Activated effector memory CD4-positive, alpha-beta T cell treated with anti-CD3 and anti-CD28 coated beads, Interleukin-2, amount 50 U/mL, for 16 hours (primary cell): ENCODE data around the gene ARSG.

Experiments used
- DNase-seq: peaks from one replicate; pipeline ENCODE4 v3.0.0-alpha.2; 2020

Gene ARSG

DNA sequence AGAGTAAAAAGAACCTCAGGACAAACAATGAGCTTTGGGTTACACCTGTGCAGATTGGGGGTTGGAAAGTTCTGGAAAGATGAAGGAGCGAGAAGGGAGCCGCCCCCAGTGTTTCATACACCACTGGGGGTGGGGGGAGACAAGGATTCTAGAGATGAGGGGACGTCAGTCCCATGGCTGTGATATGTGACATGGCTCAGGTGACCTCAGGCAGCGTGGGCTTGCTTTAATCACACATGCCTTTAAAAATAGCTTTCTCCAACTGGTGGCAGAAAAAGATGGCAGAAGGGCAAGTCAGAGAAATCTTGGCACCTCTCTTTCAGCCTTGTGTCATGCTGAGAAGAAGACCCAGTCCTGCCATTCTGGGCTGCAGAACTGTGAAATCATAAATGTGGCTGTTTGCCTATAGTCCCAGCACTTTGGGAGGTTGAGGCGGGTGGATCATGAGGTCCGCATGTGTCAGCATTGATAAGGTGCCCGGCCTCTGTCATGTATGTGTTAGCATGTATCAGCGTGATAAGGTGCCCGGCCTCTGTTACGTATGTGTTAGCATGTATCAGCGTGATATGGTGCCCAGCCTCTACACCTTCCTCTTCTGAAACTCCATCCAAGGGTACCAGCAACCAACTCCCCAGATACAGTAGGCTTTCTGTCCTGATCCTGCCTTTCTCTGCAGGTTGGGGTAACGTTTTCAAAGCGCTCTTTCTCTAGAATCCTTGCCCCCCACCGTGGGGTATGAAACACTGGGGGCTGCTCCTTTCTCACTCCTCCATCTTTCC lies 141.0 kb downstream of the ARSG start:
- no peak for DNase-seq

DNA sequence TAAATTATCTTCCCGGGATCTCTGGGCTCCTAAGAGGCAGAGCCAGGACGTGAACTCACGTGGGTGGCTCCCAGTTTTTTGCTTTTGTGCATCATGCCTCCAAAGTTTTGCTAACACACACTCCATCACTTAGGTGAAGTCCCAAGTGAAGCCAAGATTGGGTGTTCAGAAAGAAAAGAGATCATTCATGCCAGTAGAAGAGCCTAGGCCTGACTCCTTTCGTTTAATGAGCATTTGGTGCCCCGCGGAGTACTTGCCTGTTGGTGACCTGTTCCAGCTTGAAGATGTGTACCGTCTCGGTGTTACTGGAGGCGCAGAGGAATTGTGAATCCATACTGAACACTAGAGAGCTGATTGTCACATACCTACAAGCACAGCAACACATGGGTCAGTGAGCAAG lies 141.9 kb downstream of the ARSG start:
- no peak for DNase-seq

DNA sequence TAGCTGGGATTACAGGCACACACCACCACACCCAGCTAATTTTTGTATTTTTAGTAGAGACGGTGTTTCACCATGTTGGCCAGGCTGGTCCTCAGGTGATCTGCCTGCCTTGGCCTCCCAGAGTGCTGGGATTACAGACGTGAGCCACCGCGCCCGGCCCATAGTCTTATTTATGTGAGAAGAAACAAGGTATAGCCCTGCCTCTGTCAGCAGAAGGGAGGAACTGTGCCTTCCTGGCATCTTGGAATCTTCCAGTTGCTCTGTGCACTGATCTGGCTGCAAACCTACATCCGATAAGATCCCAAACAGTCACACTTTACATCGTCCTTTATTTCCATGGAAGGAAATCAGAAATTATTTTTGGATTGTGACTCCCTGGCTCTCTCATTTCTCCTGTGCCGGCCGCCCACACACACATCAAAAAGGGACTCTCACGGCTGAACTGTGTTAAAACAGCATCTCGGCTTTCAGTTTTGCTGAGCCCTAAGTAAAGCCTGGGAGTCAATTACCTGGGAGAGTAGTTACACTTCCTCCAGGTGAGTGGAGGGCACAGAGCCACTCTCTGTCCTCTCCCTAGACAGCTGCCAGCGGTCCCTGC lies 142.7 kb downstream of the ARSG start:
- DNase-seq: no peak

DNA sequence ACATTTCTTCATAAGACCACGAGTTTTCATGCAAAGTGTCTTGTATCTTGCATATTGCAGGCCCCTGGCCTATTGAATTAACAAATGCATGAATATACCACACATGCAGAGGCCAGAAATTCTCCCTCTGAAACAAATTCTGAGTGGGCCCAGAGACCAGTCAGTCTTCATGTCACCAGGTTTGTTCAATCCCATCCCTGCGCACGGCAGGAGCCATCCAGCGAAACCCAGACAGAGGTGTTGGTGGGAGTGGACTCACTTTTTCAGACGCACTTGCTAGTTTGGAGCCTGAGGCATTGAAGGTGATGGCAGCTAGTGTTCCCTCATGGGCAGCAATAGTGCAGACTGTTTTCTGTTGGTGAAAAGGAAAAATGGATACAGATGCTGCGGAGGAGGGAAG lies 144.1 kb downstream of the ARSG start:
- no peak for DNase-seq

DNA sequence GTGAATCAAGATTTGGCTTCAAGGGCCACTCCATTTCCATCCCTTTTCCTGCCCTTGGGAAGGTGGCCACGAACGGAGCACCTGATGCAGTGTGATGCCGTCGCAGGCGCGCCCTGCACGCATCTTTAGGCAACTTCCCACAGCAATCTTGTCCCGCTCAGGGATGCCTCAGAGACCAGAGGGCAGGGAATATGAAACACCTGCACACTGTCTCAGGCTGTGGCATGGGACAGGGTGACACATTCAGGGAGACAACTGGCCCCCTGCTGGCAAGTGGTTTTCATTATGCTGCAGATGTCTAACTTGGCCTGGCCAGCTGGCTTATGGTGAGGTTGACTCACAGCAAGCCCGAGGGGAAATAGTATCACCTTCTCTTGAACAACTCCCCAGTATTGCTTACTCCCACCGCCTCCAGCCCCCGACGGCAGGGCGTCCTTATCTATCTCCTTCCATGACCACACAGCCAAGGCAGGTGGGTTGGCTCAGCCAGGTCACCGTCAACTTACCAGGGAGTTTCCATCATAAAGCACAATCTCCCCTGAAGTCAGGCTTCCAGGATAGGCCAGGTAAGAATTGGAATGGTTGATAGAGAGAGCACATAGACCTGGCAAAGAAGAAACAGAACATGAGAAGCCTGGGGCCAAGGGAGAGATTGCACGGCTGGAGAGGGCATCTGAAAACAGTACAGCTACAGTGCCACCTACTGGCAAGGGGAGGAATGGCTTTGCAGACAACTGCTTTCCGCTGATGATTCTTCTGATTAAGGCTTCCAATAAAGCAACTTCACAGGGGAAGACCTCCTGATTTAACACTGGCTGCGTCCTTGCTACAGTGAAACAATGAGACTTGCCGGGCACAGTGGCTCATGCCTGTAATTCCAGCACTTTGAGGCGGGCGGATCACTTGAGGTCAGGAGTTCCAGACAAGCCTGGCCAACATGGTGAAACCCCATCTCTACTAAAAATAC lies 144.9 kb downstream of the ARSG start:
- DNase-seq: peak; percentile 92

DNA sequence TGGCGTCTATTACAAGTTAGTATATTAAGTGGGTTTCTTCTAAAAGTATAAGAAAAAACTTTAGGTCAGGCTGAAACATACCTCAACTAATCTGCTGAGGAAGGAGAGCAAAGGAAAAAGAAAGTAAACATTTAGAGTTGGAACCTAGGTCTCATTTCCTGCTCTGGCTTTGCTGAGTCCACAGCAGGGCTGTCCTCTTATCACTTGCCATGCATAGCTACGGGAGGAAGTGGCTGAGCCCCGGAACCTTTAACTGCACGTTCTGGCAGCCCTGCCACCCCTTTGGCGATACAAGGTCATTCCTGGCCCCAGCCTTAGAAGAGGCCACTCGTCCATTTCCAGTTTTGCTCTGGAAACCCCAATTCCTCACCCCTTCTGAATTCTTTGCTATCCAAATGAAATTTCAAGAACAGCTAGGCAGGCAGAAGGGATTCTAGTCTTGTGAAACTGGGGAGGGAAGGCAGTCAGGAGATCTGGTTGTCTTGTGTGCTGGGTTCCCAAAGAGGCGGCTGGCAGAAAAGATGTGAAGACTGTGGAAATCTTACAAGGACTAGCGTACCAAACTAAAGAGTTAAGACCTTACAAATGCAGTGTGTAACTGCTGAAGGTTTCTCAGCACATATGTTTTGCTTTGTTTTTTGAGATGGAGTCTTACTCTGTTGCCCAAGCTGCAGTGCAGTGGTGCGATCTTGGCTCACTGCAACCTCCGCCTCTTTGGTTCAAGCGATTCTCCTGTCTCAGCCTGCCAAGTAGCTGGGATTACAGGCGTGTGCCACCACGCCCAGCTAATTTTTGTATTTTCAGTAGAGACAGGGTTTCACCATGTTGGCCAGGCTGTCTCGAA lies 146.9 kb downstream of the ARSG start:
- peak; percentile 77 for DNase-seq

DNA sequence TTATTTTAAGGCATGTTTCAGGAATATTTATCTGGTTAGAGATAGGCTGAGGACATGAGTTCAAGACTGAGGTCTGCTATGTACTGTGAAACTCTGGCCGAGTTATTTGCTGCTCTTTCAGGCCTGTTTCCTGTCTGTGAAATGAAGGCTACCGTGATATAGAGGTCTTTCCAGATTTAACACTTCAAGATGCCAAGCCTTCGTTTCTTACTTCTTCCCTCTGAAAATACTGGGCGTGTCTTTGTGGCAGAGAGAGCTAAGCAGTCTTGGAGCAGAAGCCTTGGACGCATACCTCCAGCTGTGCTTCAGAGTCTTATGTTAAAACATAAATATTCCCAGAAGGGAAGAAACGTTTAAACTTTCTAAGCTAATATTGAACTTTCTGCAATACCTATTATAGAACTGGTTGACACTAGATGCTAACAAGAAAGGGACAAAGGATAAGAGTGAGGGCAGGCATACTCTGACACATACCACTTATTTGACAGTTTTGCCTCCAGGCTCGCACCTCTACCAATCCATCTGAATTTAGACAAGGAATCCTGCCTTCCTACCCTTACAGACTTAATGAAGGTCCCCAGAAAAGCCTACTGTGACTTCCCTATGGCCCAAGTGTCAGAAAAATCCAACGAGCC lies 148.5 kb downstream of the ARSG start:
- no peak for DNase-seq

DNA sequence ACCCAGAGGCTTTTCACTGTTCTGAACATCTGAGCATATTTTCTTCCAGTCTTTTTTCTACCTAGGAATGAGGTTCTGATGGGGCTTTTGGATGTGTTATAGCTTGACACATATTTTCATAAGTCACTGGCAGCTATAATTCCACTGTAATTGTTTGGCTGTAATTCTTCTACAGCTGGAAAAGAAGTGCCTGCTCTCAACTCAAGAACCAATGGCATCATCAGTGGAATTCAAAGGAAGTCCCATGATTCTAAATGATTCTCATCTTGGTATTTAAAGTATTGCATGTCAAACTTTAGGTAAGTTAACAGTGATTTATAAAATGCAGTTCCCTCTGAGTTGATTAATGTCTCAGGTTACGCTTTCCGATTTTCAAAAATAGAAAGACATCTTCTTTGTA lies 149.2 kb downstream of the ARSG start:
- no peak for DNase-seq

DNA sequence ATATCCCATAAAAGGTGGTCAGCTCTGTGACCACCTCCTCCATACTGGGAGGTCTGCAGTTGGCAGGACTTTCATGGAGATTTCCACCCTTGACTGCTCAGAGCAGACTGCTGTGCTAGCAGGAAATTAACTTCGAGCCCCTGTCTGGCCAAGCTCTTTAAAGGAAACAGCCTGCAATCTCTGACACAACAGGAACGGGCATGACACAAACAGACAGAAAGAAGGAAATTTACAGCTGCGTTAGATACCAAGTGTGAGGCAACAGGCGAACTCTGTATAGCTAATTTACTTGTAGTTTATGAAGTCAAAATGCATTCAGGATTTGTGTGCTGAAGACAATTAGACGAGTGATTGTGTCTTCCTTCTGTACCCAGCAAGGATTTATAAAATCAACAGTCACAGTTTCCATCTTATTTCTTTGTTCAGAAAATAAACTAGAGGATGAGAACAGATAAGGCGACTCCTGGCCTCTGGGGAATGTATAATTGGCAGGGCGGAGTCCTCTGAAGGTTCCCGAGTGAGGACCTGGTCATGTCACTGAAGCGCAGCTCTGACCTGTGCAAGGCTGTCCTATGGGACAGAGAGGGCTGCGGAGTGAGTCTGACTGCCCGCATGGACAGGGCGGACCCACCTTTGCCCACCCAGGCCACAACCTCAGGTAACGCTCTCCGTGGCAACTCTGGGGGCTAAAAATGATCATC lies 149.9 kb downstream of the ARSG start:
- DNase-seq: no peak

DNA sequence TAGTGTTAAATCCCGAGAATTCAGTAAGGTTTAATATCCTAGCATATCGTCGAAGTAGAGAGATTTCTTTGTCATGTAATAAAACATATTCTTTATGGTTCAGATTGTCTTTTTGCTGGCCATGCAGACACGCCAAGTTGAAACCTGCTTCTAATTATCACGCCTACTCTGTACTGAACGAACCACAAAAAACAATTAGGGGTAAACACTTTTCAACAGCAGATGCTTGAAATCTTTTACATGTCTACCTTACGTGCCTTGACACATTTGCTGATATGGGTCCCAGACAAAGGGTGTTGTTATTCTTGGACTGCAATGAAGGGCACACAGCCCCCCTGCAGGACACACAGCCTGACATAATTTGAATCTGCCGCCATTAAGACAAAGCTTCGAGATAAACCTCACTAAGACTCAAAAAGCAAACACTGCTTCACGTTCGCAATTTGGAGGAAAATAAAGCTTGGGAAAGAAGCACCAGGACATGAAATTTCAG lies 152.7 kb downstream of the ARSG start:
- DNase-seq: peak; percentile 9

DNA sequence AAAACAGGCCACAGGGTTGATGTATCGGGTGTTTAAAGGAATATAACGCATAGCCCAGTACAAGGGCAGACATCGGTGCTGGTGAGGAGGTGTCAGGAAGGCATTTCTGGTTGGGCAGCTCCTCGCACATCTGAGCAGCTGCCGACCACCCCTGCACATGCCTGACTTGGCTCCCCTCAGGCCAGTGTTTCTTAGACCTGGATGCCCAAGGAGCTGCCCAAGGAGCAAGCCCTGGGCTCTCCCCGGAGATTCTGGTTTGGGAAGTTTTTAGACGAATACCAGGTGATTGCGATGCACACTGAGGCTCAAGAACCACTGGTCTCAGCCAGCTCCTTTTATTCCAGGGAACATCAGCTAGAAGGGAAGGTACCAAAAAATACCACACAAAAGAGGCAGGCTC lies 154.4 kb downstream of the ARSG start:
- DNase-seq: no peak

DNA sequence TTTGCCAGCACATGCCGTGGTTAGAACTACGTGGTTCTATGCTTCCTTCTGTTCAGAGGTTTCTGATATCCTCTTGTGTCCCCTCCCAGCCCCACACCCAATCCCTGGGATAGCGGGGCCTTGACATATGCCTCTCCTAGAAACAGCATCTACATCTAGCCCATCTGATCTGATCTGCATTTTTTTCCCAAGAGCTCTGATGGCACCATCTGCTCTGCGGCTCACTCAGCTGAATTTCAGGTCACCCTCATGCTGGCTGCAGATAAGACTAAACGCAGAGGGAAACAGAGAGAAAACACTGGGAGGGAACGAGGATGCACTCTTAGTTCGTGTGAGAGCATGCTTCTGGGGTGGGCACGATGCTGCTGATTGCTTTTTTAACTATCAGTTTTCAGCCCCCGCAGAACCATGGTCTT lies 155.3 kb downstream of the ARSG start:
- DNase-seq: no peak

DNA sequence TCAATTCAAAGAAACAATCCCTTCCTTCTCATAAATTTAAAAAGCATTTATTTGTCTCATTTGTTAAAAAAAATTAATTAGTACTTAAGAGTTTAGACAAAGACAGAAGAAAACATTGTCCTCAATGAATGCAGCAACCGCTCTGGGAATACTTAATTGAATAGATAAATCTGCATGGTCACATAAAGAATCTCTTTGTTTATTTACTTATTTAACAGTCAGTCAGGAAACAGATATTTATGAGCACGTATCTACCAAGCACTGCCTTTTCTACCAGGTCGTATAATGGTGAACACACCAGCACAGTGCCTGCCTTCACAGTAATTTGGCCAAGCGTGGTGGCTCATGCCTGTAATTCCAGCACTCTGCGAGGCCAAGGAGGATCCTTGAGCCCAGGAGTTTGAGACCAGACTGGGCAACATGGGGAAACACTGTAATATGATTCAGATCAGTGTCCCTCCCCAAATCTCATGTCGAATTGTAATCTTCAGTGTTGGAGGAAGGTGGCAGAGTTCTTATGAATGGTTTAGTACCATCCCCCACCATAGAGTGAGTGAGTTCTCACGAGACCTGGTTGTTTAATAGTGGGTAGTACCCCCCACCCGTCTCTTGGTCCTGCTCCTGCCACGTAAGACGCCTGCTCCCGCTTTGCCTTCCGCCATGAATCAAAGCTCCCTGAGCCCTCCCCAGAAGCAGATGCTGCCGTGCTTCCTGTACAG lies 157.9 kb downstream of the ARSG start:
- DNase-seq: no peak

DNA sequence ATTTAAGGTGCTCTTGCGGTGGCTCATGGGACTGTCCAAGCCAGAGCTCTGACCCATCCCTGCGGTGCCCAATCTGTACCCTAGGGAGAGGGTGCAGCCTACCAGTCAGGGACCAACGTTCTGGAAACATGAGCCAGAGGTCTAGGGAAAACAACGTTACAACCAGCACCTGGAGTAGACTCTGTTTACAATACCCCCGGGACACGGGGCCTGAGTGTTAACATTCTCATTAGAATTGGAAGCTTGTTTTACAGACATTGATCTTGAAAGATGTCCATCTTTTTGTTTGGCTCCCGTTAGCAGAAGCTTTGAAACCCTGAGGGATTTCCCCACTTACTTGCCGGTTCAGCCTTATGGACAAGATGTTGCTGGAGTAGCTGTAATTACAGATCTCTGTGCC lies 159.1 kb downstream of the ARSG start:
- DNase-seq: no peak

DNA sequence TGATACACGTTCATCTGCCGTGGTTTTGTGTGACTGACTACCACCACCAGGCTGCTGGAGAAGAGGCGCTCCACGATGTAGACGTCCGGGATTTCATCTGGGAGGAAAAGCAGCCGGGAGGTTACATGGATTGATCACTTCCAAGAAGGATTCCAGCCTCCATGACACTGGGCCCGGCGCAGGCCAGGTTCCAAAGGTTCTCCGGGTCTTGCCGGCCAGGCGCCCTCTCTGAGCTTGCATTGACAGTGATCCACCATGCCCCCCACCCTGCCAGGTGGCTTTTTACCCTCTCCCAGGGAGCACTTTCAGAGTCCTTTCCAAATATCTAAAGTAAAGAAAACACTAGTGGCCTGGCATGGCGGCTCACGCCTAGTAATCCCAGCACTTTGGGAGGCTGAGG lies 159.5 kb downstream of the ARSG start:
- no peak for DNase-seq

DNA sequence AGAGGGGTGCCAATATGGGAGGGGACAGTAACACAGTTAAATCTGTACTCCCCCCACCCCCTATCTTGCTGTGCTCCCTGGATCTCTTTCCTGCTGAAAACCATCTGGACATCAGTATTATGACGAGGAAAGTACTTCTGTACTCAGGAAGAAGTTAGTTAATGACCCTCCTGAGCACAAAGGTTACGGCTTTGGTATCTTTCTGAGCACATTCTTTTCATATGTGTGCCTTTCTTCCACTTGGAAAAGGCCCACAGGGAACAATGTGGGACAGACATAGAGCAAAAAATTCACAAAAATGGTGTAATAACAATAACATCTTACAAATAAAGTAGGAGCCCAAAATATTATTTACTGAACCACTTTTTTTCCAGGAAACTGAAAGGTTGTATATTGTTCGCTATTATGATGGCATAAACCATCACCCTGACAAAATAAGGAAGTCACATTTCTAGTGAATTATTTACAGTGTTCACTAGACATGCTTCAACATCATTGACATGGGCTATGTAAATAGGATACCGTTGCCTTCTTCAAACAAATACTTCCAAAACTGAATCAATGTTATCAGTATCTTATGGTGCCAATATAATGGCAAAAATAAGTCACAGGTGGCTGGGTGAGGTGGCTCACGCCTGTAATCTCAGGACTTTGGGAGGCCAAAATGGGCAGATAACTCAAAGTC lies 160.5 kb downstream of the ARSG start:
- DNase-seq: no peak

DNA sequence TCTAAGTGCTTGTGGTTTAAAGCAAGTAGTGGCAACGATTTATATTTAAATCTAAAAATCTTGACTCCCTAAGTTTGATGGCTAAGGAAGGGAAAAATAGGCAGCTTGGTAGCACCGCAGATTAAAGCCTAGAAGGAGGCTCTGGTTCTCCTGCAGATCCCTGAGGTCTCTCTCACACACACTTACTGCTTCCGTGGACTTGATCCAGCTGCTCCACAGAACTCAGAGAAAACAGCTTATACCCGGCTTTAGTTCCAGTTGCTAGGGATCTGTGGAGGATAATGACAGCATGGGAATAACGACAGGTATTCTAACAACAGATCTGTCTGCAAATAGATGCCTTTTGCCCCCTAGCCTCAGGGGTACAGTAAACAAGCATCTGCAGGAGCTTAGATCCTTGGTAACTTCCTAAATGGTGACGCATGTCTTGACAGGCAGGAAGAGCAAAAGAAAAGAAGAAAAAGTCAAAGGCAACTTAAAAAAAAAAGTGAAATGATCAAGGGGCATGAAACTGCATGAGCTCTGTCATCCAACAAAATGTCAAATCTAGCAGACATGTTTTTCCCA lies 161.5 kb downstream of the ARSG start:
- DNase-seq: no peak

DNA sequence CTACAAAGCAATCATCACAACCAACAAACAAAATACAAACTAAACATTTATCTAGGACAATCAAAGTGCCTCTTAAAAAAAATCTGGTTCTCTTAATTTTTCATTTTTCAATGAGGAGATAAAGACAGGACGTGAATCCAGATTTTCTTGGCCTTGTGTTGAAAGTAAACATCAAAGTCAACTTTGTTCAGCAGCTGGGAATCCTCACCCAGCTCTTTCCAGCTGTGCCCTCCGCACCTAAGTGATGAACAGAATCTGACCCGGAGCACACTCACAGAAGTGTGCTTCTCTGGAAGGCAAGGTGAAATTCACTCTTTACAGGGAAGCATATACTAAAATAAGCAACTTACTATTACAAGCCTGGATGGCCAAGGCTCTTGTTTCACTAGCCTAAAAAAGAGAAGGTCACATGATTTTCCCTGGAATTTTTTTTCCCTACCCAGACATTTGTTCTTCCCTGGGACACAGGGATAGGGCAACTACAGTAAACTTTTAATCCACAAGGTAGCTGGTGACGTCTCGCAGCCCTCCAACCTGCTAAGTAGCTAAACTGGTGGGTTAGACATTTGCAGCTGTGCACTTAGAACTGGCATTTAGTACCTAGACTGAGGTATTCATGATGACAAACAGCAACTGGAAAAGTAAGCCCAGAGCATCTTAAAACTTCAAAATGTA lies 162.8 kb downstream of the ARSG start:
- DNase-seq: no peak

DNA sequence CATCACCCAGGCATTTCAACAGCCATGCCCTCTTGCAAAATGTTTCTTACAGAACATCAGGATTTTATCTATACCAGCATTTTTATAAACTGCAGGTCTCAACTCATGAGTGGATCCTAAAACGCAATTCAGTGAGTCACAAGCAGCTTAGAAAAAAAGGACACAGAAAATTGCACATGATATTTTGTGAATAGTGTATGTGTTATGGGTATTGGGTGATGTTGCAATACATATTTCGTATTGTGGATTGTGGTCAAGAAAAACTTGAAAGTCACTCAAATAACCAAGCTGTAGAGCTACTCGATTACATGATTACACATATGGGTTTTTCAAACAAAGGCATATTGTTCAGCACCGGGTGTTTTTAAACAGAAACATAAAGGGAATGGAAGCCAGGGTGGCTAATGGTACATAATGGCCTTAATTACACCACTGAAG lies 164.6 kb downstream of the ARSG start:
- DNase-seq: no peak
